Measurements from ENCODE around the gene PRCD.
"Not testable (repeated sequence)": the region's sequence is repeated elsewhere in the genome, so short reads cannot be mapped to it uniquely, and the experiment has no call there.

Gene PRCD

DNA sequence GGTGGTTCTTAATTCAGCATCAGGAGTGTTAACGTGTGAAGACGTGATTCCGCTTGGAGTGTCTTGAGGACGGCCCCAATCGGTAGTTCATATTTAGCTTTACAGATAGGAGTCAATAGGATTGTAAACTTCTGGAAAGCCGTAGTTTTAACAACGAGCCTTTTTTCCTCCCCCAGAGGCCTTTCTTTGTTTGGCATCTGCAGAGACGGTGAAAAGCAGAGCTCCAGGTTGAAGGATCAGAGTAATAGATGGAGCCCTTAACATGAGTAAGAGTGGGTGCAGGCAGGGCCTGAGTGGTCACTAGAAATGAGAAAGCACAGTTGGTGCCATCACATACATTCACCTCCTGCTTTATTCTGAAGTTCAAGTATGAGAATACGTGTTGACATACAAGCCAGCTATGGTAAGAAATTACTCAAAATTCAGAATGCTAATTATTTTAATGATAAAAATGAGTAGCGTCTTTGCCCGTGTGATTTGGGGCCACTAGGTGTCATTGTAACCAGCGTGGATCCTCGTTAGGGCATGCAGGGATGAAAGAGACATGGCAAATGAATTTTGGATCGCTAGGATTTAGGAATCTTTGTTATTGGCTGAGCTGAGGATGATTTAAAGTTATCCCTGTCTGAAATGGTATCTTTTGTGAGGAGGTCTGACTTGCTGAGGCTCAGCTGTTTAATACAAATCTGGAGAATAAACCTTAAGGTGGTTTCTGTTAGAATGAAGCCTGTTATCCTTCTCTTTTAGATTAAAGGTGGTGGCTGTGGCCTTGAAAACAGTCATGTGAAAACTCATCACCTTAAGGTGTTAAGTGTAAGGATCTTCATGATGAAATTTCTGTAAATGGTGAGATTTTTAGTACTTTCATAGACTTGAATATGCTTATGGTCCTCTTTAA, 18.6 kb downstream of the PRCD start:
- no peak for DNase-seq

DNA sequence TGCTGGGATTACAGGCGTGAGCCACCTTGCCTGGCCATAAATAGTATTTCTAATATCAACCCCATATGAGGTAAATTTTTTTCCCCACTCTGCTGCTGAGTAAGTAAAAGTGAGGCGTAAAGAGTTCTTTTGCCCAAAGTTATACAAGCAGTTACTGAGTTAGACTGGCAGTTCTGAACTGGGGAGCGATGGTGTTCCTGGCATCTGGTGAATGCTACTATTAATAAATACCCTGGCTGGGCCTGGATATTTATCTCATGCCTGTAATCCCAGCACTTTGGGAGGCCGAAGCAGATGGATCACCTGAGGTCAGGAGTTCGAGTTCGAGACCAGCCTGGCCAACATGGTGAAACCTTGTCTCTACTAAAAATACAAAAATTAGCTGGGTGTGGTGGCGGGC, 19.6 kb downstream of the PRCD start:
- DNase-seq = not testable (repeated sequence)

- DNase-seq = no peak
Measured at GRCh38 chr17:76560036-76560876, 20.4 kb downstream of the PRCD start.

- no peak for DNase-seq
Measured at GRCh38 chr17:76560877-76561221, 21.0 kb downstream of the PRCD start.

DNA sequence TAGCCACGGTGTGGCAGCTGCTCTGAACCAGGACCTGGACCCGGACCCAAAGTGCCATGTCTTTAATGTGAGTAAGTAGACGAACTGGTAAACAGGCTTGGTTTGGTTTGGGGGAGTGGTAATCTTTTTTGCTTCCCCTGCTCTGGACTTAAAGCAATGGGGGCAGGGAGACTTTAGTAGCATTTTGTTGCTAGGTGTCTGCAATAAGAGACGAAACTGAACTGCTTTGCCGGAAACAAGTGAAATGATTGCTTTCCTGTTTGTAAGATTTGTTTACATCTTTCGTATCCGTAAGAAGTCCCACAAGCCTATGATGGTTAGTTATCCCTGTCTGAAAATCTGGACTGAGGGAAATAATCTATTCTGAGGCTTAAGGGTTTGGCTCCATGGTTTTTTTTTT, 21.5 kb downstream of the PRCD start:
- DNase-seq = no peak

DNA sequence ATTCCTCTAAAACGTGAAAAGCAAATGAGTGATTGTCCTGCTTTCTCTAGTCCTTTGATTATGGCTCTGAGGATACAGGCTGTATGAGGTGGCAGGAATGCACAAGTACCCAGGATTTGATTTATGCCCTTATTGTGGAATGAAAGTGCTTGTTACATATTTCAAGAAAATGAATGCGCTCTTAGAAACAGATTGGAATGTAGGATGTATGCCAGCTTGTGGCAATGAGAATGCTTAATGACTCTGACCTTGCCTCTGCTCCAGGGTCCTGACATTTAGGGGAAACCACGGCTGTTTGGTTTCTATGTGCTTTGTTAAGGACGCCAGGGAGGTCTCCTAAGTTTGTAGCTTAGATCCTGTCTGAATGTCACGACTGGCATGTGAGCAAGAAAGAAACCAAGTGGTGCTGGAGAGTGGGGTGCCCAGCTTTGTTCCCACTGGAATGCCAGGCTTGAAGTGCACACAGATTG, 22.0 kb downstream of the PRCD start:
- no peak for DNase-seq

DNA sequence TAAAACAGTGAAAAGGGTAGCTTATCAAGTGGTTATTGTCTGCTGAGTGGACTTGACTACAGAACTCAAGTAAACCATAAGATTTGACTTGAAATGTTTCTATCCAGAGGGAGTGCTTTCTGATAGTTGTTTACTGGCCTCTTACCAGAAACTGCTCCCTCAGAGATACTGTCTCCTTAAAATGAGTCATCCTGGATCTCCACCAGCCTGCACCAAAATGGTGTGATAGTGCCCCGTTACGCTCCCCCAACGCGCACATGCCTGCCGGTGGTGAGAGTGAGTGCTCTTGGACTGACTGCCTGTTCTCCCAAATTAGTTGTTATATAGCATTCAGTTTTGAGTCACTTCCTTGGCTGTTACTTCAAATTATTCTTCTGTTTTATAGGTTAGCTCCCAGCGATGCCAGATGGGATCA, 22.9 kb downstream of the PRCD start:
- DNase-seq = no peak

DNA sequence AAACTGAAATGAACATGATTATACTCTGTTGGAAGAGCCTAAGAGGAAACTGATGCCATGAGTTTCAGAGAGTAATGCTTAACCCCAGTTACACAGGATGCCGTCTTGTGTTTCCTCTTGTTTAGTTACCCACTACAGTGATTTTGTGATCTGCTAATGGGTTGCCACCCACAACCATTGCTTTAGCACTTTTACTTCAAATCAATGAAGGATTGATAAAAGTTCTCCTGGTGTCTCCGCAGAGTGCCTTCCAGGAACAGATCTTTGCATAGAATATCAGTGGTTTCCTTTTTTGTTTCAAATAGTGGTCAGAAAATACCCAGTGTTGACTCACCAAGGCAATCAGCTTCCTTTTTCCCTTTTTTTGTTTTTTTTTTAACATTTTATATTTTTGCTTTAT, 23.5 kb downstream of the PRCD start:
- not testable (repeated sequence) for DNase-seq

GRCh38 chr17:76564991-76565727, 25.3 kb downstream of the PRCD start:
- DNase-seq = not testable (repeated sequence)

GRCh38 chr17:76565728-76566612, 26.1 kb downstream of the PRCD start:
- no peak for DNase-seq

- DNase-seq = no peak
Measured at GRCh38 chr17:76566613-76566943, 26.7 kb downstream of the PRCD start.

- DNase-seq = no peak
Measured at GRCh38 chr17:76566988-76567431, 27.2 kb downstream of the PRCD start.

DNA sequence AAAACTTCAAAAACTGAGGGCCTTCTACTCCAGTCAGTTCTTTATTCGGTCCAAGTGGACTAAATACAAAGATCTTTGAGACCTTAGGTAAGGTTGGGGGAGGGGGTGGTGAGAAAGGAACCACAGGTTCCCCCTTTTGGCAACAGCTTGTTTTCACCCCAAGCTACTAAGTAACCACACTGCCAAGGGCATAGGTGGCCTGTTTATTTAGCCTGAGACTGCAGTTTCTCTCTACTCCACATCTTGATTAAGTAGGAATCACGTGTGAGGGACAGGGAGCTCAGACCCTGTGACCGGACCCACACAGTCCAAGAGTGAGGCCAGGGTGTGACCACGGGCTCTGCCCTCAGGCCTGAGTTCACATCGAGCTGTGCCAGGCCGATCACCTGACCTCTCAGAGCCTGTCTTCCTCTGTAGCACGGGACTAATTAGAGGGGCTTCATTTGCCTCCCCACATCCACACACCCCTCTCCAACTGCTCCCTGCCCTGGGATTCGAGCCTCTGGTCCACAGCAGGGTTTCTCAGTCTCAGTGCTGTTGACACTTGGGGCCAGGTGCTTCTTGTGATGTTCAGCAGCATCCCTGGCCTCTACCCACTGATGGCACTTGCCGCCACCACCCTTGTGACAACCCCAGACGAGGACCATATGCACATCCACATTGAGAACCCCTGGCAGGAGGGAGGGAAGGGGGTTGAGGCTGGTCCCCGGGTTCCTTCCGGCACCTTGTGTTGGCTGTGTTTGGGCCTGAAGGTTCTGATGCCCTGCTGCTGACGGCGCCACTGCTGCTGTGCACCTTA, 28.0 kb downstream of the PRCD start:
- DNase-seq = no peak

DNA sequence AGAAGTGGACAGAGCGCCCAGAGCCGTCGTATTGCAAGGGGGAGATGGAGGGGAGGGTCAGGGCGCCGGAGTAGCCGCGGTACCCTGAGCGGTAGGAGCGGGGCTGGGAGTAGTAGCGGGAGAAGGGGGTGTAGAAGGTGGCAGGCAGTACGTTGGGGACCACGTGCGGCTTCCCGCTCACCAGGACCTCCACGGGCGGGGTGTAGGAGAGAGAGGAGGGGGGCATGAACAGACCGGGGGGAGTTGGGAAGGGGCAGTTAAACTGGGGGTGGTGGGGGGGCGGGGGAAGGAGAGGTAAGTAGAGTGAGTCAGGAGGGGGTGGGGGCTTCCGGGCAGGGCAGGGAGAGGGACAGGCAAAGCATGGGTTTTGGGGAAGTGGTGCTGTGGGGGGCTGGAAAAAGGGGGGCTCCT, 29.0 kb downstream of the PRCD start:
- DNase-seq = no peak

GRCh38 chr17:76569607-76570279, 29.9 kb downstream of the PRCD start:
- no peak for DNase-seq

GRCh38 chr17:76570457-76570856, 30.6 kb downstream of the PRCD start:
- no peak for DNase-seq

- no peak for DNase-seq
Measured at GRCh38 chr17:76570877-76571471, 31.1 kb downstream of the PRCD start.

GRCh38 chr17:76572201-76572910, 32.5 kb downstream of the PRCD start:
- DNase-seq = no peak

GRCh38 chr17:76573096-76573495, 33.3 kb downstream of the PRCD start:
- no peak for DNase-seq

DNA sequence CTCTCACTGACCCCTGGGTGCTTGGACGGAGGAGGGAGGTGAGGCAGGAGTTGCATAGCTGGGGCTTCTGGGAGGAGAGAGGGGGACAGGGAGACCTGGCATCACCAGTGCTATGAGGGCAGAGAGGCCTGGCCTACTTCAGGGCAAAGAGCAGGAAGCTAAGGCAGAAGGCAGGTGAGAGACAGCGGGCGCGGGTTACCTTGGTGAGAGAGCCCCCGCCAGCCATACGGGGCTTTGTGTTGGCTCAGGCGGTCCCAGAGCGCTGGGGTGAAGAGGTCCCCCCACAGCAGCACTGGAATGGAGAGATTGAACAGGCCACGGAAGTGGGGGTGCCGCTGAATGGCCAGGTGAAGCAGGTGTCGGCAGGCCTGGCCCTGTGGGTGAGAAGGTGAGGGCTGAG, 34.3 kb downstream of the PRCD start:
- DNase-seq = no peak
